GM12878 (cell line): ENCODE results near the gene TMPRSS2. TPM values are rescaled to one million over a fixed set of nuclear protein-coding genes. Genes with fewer than 3 reads are reported as not detected.

ENCODE experiments used
- ATAC-seq: fragments of 200-7000 bp; cut with Tn5 transposase; 3 replicates; pipeline ENCODE4 v1.9.1; 2020; ENCODE audit warnings: mild to moderate bottlenecking, moderate library complexity
- BruUV-seq: library from RNA; stranded (reverse); fragments of 400-500 nt; replicated peaks from 2 replicates; lab custom pipeline; 2021; lab: Mats Ljungman, UMichigan
- CTCF ChIA-PET: fragments of 300-600 bp; sonication (Branson Sonifier 250); formaldehyde crosslinking; extraction: SDS; loops from one replicate; lab custom pipeline; 2021; ENCODE audit warnings: inconsistent platforms; lab: Yijun Ruan, JAX
- POLR2A ChIA-PET: fragments of 350-600 bp; formaldehyde crosslinking; extraction: SDS; loops from one replicate; lab custom pipeline; 2021; ENCODE audit warnings: inconsistent platforms; lab: Charles Lee
- RAD21 ChIA-PET: fragments of 300-600 bp; sonication (Branson Sonifier 250); formaldehyde crosslinking; loops from one replicate; lab custom pipeline; 2023; ENCODE audit warnings: antibody characterized with exemption; ENCODE audit not compliant: unreplicated experiment; lab: Charles Lee
- SMC1A ChIA-PET: fragments of 300-600 bp; sonication (Branson Sonifier 250); formaldehyde crosslinking; loops from one replicate; lab custom pipeline; 2023; ENCODE audit not compliant: unreplicated experiment, uncharacterized antibody; lab: Charles Lee
- DNase-seq: peaks from one replicate; pipeline ENCODE4 v3.0.0-alpha.2; 2011; ENCODE audit warnings: low read depth, low spot score
- FAIRE-seq: peaks from 3 replicates; lab custom pipeline; 2011; peaks lifted over from hg19 to GRCh38; lab: Jason Lieb, UNC
- H2AFZ ChIP-seq: 2 replicates; pipeline ENCODE4 v1.6.0; 2011; ENCODE audit warnings: low read depth, low read length, control low read depth; ENCODE audit not compliant: control insufficient read depth
- H3K27ac ChIP-seq: 2 replicates; pipeline ENCODE4 v1.5.1; 2011; ENCODE audit warnings: control low read depth; ENCODE audit not compliant: control insufficient read depth, insufficient read depth
- H3K27me3 ChIP-seq, 2 experiments: replicated peaks in 1 of 2; 2 replicates each; pipeline versions ENCODE4 v1.6.0 to v1.6.1; 2011; ENCODE audit warnings: low read length in 1 of 2; ENCODE audit not compliant: control insufficient read depth in 2 of 2, insufficient read depth in 2 of 2
- H3K36me3 ChIP-seq, 2 experiments: 2 replicates each; pipeline ENCODE4 v1.5.1; 2011; ENCODE audit warnings: low read length in 1 of 2; ENCODE audit not compliant: control insufficient read depth in 2 of 2, insufficient read depth in 2 of 2
- H3K4me1 ChIP-seq: 2 replicates; pipeline ENCODE4 v1.6.1; 2011; ENCODE audit warnings: mild to moderate bottlenecking, low read length, moderate library complexity, mixed read lengths; ENCODE audit not compliant: control insufficient read depth, insufficient read depth
- H3K4me2 ChIP-seq: 2 replicates; pipeline ENCODE4 v1.6.0; 2011; ENCODE audit warnings: control low read depth; ENCODE audit not compliant: control insufficient read depth, insufficient read depth
- H3K4me3 ChIP-seq: fragments of 200-600 bp; sonication (generic); 2 replicates; pipeline ENCODE4 v1.5.1; 2016
- H3K79me2 ChIP-seq: 2 replicates; pipeline ENCODE4 v1.6.0; 2011; ENCODE audit warnings: low read length; ENCODE audit not compliant: control insufficient read depth, insufficient read depth
- H3K9ac ChIP-seq: 2 replicates; pipeline ENCODE4 v1.8.0; 2011; ENCODE audit warnings: low read length, control low read depth, mixed read lengths; ENCODE audit not compliant: control insufficient read depth, insufficient read depth
- H3K9me3 ChIP-seq: replicated peaks from 3 replicates; pipeline ENCODE4 v1.5.1; 2011; ENCODE audit warnings: mild to moderate bottlenecking, low read length; ENCODE audit not compliant: control insufficient read depth, insufficient read depth
- H4K20me1 ChIP-seq: 2 replicates; pipeline ENCODE4 v1.6.0; 2011; ENCODE audit not compliant: control insufficient read depth, insufficient read depth
- ESRRA ChIP-seq: IDR thresholded peaks from 2 replicates; pipeline ENCODE4 v1.6.1; 2012; ENCODE audit warnings: mild to moderate bottlenecking, low read length, improper control_type of control experiment
- LARP7 ChIP-seq: fragments of 450-650 bp; IDR thresholded peaks from 2 replicates; pipeline ENCODE4 v1.6.1; 2017; ENCODE audit warnings: mild to moderate bottlenecking
- MXI1 ChIP-seq: fragments of 150-350 bp; IDR thresholded peaks from 2 replicates; pipeline ENCODE4 v1.6.1; 2011; ENCODE audit warnings: low read depth, mild to moderate bottlenecking, inconsistent platforms, low read length, improper control_type of control experiment
- NR2F1 ChIP-seq: fragments of 450-650 bp; conservative IDR thresholded peaks from 2 replicates; pipeline ENCODE4 v1.6.1; 2017; ENCODE audit warnings: mild to moderate bottlenecking
- PML ChIP-seq: IDR thresholded peaks from 2 replicates; pipeline ENCODE4 v1.6.1; 2012; ENCODE audit warnings: low read length, inconsistent platforms
- RAD51 ChIP-seq: fragments of 450-650 bp; IDR thresholded peaks from 2 replicates; pipeline ENCODE4 v1.6.1; 2016; ENCODE audit warnings: moderate library complexity, mild to moderate bottlenecking, inconsistent platforms
- RELB ChIP-seq: fragments of 450-650 bp; IDR thresholded peaks from 2 replicates; pipeline ENCODE4 v1.6.1; 2017; ENCODE audit warnings: low read depth, mild to moderate bottlenecking, moderate library complexity
- SMARCA5 ChIP-seq: fragments of 450-650 bp; IDR thresholded peaks from 2 replicates; pipeline ENCODE4 v1.6.1; 2017; ENCODE audit warnings: mild to moderate bottlenecking
- SPI1 ChIP-seq: IDR thresholded peaks from 2 replicates; pipeline ENCODE4 v1.6.1; 2011; ENCODE audit warnings: low read depth, mild to moderate bottlenecking, low read length, moderate library complexity, borderline replicate concordance; ENCODE audit not compliant: insufficient read depth
- TCF7 ChIP-seq: IDR thresholded peaks from 2 replicates; pipeline ENCODE4 v1.6.1; 2014; ENCODE audit warnings: antibody characterized with exemption, borderline replicate concordance
- WGBS: methylation state at CpG from one replicate; pipeline ENCODE4 v1.1.6; 2016; ENCODE audit warnings: low lambda C conversion rate; ENCODE audit not compliant: insufficient replicate concordance, insufficient coverage; ENCODE audit errors: missing lambda C conversion rate; 5-methylcytosine and 5-hydroxymethylcytosine counted together
- in situ Hi-C: fragments of 300-500 bp; cut with MboI; formaldehyde crosslinking; loops from 9 replicates; pipeline ENCODE4 v1.14.3; 2018; ENCODE audit warnings: mixed read lengths
- intact Hi-C: fragments of 100-400 bp; cut with micrococcal nuclease; formaldehyde crosslinking; loops from one replicate; pipeline ENCODE4 v1.14.2; 2022; ENCODE audit not compliant: unreplicated experiment
- polyA plus RNA-seq, 11 experiments: library from polyadenylated mRNA; depleted of rRNA in 4 of 11; unstranded in 6 of 11; stranded (reverse) in 5 of 11; fragments of >200 nt; fragmentation: Nextera tagmentation in 4 of 11; fragmentation: Illumina TruSeq in 1 of 11; extraction: Ambion mirVana in 4 of 11; extraction: Trizol in 1 of 11; gene quantifications; 1 replicate in 1 of 11; 2 replicates in 10 of 11; pipeline versions ENCODE4 v1.2.1 to v1.2.3, GENCODE V29; 2011 to 2016; ENCODE audit warnings: inconsistent platforms in 2 of 11, missing spikeins in 2 of 11, low read depth in 1 of 11
- total RNA-seq, 4 experiments: library from RNA; depleted of rRNA in 3 of 4; stranded (reverse); fragments of >200 nt in 3 of 4; fragmentation: Illumina TruSeq in 1 of 4; extraction: Trizol in 1 of 4; gene quantifications; 2 replicates each; pipeline versions ENCODE4 v1.2.1 to v1.2.3, GENCODE V29; 2013 to 2021
- TF ChIP-seq, protein P1 (sequence below): fragments of 450-650 bp; IDR thresholded peaks from 2 replicates; pipeline ENCODE4 v1.6.1; 2016; ENCODE audit warnings: mild to moderate bottlenecking, moderate library complexity, borderline replicate concordance
- TF ChIP-seq, protein P2 (sequence below): IDR thresholded peaks from 2 replicates; pipeline ENCODE4 v1.6.1; 2012; ENCODE audit warnings: low read depth, low read length, improper control_type of control experiment
- TF ChIP-seq, protein P3 (sequence below): fragments of 450-650 bp; IDR thresholded peaks from 2 replicates; pipeline ENCODE4 v1.6.1; 2018; ENCODE audit warnings: mild to moderate bottlenecking, low read depth, moderate library complexity; ENCODE audit not compliant: partially characterized antibody

TMPRSS2 gene
- total and polyA plus RNA-seq, 10 of the 15 experiments (the other 5 are each of a cell fraction or from before 2014, with no cell fraction given): 0.19 to 0.26 TPM; not detected in 8

- no peak for DNase-seq
- intact Hi-C loops (loop anchor here (5.0 kb wide), 1 partner anchor 120 kb away; no protein-coding TSS in a partner anchor), in situ Hi-C loops (no loop called here)
- no TSS peak for BruUV-seq
- no peak overlapping the region for H3K4me3 ChIP-seq
- H4K20me1 ChIP-seq: no peaks in the 10 kb centered on the region
- H3K9ac ChIP-seq: no peak overlapping the region
- H3K79me2 ChIP-seq: no peaks in the 10 kb centered on the region
- CTCF ChIA-PET: interaction anchor here (2.5 to 2.9 kb wide), 2 partner anchors 113 to 199 kb away, joined by 8 to 16 read pairs; no protein-coding TSS in a partner anchor
- peak; percentile 37; the same call in 2 of the 3 replicates for ATAC-seq
- SMC1A ChIA-PET: interaction anchor here (0.7 to 1.9 kb wide), 7 partner anchors 24 to 199 kb away, joined by 3 to 4 read pairs (median 4); no protein-coding TSS in a partner anchor
- no peak overlapping the region for H2AFZ ChIP-seq
- POLR2A ChIA-PET: interaction anchor here (0.5 kb wide), 1 partner anchor 1503 kb away, joined by 5 read pairs; no protein-coding TSS in a partner anchor
- no peaks in the 10 kb centered on the region for H3K36me3 ChIP-seq
- H3K27me3 ChIP-seq: no peaks in the 10 kb centered on the region
- RAD21 ChIA-PET: interaction anchor here (0.9 to 2.4 kb wide), 4 partner anchors 43 to 199 kb away, joined by 3 to 8 read pairs (median 5); no protein-coding TSS in a partner anchor
- H3K27ac ChIP-seq: no peak overlapping the region
- WGBS: 6% methylated on average over 6 of the region's 6 CpGs
- H3K4me1 ChIP-seq: 0 out of 2 replicates have a peak, but pooled peaks cover 3% of the 10 kb centered on the region
- no peak overlapping the region for H3K4me2 ChIP-seq
- FAIRE-seq: no peak
- no peaks in the 10 kb centered on the region for H3K9me3 ChIP-seq
- TF ChIP-seq TCF7: no peak
- TF ChIP-seq, protein P1, sequence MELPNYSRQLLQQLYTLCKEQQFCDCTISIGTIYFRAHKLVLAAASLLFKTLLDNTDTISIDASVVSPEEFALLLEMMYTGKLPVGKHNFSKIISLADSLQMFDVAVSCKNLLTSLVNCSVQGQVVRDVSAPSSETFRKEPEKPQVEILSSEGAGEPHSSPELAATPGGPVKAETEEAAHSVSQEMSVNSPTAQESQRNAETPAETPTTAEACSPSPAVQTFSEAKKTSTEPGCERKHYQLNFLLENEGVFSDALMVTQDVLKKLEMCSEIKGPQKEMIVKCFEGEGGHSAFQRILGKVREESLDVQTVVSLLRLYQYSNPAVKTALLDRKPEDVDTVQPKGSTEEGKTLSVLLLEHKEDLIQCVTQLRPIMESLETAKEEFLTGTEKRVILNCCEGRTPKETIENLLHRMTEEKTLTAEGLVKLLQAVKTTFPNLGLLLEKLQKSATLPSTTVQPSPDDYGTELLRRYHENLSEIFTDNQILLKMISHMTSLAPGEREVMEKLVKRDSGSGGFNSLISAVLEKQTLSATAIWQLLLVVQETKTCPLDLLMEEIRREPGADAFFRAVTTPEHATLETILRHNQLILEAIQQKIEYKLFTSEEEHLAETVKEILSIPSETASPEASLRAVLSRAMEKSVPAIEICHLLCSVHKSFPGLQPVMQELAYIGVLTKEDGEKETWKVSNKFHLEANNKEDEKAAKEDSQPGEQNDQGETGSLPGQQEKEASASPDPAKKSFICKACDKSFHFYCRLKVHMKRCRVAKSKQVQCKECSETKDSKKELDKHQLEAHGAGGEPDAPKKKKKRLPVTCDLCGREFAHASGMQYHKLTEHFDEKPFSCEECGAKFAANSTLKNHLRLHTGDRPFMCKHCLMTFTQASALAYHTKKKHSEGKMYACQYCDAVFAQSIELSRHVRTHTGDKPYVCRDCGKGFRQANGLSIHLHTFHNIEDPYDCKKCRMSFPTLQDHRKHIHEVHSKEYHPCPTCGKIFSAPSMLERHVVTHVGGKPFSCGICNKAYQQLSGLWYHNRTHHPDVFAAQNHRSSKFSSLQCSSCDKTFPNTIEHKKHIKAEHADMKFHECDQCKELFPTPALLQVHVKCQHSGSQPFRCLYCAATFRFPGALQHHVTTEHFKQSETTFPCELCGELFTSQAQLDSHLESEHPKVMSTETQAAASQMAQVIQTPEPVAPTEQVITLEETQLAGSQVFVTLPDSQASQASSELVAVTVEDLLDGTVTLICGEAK: no peak
- no peak for TF ChIP-seq RELB
- no peak for TF ChIP-seq LARP7
- no peak for TF ChIP-seq SPI1
- no peak for TF ChIP-seq MXI1
- no peak for TF ChIP-seq ESRRA
- no peak for TF ChIP-seq PML
- no peak for TF ChIP-seq RAD51
- TF ChIP-seq, protein P2, sequence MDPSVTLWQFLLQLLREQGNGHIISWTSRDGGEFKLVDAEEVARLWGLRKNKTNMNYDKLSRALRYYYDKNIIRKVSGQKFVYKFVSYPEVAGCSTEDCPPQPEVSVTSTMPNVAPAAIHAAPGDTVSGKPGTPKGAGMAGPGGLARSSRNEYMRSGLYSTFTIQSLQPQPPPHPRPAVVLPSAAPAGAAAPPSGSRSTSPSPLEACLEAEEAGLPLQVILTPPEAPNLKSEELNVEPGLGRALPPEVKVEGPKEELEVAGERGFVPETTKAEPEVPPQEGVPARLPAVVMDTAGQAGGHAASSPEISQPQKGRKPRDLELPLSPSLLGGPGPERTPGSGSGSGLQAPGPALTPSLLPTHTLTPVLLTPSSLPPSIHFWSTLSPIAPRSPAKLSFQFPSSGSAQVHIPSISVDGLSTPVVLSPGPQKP: no peak
- no peak for TF ChIP-seq NR2F1
- TF ChIP-seq, protein P3, sequence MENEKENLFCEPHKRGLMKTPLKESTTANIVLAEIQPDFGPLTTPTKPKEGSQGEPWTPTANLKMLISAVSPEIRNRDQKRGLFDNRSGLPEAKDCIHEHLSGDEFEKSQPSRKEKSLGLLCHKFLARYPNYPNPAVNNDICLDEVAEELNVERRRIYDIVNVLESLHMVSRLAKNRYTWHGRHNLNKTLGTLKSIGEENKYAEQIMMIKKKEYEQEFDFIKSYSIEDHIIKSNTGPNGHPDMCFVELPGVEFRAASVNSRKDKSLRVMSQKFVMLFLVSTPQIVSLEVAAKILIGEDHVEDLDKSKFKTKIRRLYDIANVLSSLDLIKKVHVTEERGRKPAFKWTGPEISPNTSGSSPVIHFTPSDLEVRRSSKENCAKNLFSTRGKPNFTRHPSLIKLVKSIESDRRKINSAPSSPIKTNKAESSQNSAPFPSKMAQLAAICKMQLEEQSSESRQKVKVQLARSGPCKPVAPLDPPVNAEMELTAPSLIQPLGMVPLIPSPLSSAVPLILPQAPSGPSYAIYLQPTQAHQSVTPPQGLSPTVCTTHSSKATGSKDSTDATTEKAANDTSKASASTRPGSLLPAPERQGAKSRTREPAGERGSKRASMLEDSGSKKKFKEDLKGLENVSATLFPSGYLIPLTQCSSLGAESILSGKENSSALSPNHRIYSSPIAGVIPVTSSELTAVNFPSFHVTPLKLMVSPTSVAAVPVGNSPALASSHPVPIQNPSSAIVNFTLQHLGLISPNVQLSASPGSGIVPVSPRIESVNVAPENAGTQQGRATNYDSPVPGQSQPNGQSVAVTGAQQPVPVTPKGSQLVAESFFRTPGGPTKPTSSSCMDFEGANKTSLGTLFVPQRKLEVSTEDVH: no peak
- no peak for TF ChIP-seq SMARCA5
Measured at GRCh38 chr21:41482301-41482700, 25.7 kb downstream of the TMPRSS2 start.
